ENCODE results near the gene TWIST1.

DNA sequence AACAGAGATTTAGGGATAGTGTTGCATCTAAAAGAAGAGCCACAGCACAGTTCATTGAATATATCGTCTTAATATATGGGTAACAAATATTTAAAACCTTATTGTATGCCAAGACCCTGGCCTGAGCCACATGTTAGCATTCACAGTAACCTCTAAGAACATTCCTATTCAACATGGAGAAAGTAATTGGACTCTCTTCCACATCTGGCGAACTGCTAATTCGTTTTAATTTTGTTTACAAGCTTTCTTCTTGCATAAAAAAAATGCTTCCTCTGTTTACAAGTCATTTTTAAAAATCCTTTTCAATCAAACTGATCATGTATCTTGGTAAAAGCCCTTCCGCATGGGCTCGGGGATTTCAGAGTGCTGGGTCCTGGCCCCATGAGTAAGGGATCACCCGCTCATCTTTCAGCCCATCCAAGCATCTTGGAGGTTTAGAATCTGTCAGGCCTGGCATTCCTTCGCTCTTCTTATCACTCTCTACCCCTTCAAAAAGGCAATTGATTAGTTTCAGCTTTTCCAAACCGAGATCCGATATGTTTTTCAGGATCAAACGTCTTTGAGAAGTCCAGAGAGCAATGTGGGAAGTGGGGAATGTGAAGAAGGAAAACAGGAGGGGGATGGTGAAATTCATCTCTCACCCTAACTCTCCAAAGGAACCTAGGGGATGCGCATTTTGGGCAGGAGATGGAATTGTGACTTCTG is 7.3 kb downstream of the TWIST1 start:
- TF ChIP-seq RAD21 (IDR thresholded peaks at IDR 0.05; ENCODE audit: low read depth) = no peak
- no peak for TF ChIP-seq TAF1 (IDR thresholded peaks at IDR 0.05; ENCODE audit: low read depth)
- TF ChIP-seq, protein P1, sequence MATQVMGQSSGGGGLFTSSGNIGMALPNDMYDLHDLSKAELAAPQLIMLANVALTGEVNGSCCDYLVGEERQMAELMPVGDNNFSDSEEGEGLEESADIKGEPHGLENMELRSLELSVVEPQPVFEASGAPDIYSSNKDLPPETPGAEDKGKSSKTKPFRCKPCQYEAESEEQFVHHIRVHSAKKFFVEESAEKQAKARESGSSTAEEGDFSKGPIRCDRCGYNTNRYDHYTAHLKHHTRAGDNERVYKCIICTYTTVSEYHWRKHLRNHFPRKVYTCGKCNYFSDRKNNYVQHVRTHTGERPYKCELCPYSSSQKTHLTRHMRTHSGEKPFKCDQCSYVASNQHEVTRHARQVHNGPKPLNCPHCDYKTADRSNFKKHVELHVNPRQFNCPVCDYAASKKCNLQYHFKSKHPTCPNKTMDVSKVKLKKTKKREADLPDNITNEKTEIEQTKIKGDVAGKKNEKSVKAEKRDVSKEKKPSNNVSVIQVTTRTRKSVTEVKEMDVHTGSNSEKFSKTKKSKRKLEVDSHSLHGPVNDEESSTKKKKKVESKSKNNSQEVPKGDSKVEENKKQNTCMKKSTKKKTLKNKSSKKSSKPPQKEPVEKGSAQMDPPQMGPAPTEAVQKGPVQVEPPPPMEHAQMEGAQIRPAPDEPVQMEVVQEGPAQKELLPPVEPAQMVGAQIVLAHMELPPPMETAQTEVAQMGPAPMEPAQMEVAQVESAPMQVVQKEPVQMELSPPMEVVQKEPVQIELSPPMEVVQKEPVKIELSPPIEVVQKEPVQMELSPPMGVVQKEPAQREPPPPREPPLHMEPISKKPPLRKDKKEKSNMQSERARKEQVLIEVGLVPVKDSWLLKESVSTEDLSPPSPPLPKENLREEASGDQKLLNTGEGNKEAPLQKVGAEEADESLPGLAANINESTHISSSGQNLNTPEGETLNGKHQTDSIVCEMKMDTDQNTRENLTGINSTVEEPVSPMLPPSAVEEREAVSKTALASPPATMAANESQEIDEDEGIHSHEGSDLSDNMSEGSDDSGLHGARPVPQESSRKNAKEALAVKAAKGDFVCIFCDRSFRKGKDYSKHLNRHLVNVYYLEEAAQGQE (IDR thresholded peaks at IDR 0.05; ENCODE audit: low read depth) = no peak
